Left ventricle myocardium inferior (tissue), 1 donor: ENCODE results near the gene PTPRN2. TPM values are rescaled to one million over a fixed set of nuclear protein-coding genes. Genes with fewer than 3 reads are reported as not detected.

ENCODE experiments used
- DNase-seq: peaks from one replicate; pipeline ENCODE4 v3.0.0-alpha.2; 2020
- H3K27ac ChIP-seq: fragments of 200-600 bp; replicated peaks from 2 replicates; pipeline ENCODE4 v1.8.0; 2021
- H3K27me3 ChIP-seq: fragments of 200-600 bp; 2 replicates; pipeline ENCODE4 v1.8.0; 2021; ENCODE audit warnings: low read depth
- H3K36me3 ChIP-seq: fragments of 200-600 bp; 2 replicates; pipeline ENCODE4 v1.8.0; 2021
- H3K4me1 ChIP-seq: fragments of 200-600 bp; 2 replicates; pipeline ENCODE4 v1.8.0; 2021
- H3K4me3 ChIP-seq: fragments of 200-600 bp; 2 replicates; pipeline ENCODE4 v1.8.0; 2021; ENCODE audit warnings: mild to moderate bottlenecking, moderate library complexity
- H3K9me3 ChIP-seq: fragments of 200-600 bp; replicated peaks from 2 replicates; pipeline ENCODE4 v1.8.0; 2021
- intact Hi-C: fragments of 100-400 bp; cut with micrococcal nuclease; formaldehyde crosslinking; loops from one replicate; pipeline ENCODE4 v1.11.0; 2022
- total RNA-seq: library from RNA; stranded (reverse); fragmentation: NEBNext Ultra II Directional; extraction: Animal tissue kit (Norgen Biotek cat#: 25700); gene quantifications from one replicate; pipeline ENCODE4 v1.2.1, GENCODE V29; 2021
- TF ChIP-seq, protein P1 (sequence below): fragments of 200-600 bp; IDR thresholded peaks from 2 replicates; pipeline ENCODE4 v1.8.0; 2021; ENCODE audit warnings: antibody characterized with exemption, mild to moderate bottlenecking, borderline replicate concordance
- donor health status: DM: no; HTN: yes; CAD: no; lungs with severe emphysema.

PTPRN2 gene
- total RNA-seq, 1 donor from 2014 or later: 1.3 TPM

DNA sequence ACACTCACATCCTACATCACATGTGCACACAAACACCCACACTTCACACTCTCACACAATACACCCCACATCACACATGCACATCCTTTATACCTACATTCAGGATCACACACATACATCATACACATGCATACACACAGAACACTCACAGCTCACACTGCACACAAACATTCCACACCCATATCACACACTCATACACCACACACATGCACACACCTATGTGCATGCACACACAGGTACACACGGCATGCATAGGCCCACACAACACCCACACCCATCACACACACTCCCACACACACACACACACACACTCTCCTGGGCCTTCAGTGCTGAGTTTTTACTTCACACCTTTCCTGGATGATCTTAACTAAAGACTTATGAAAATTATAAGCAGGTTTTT is 1030.4 kb downstream of the PTPRN2 start:
- Histone ChIP-seq H3K27me3 (peaks cover 8% of the 10 kb centered on the region), H3K27ac (no peak overlapping the region), H3K36me3 (peaks cover 3% of the 10 kb centered on the region), H3K9me3 (no peaks in the 10 kb centered on the region), H3K4me3 (no peak overlapping the region), H3K4me1 (no peaks in the 10 kb centered on the region)
- DNase-seq: no peak
- TF ChIP-seq, protein P1, sequence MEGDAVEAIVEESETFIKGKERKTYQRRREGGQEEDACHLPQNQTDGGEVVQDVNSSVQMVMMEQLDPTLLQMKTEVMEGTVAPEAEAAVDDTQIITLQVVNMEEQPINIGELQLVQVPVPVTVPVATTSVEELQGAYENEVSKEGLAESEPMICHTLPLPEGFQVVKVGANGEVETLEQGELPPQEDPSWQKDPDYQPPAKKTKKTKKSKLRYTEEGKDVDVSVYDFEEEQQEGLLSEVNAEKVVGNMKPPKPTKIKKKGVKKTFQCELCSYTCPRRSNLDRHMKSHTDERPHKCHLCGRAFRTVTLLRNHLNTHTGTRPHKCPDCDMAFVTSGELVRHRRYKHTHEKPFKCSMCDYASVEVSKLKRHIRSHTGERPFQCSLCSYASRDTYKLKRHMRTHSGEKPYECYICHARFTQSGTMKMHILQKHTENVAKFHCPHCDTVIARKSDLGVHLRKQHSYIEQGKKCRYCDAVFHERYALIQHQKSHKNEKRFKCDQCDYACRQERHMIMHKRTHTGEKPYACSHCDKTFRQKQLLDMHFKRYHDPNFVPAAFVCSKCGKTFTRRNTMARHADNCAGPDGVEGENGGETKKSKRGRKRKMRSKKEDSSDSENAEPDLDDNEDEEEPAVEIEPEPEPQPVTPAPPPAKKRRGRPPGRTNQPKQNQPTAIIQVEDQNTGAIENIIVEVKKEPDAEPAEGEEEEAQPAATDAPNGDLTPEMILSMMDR: no peak
- intact Hi-C loops: no loop called here

DNA sequence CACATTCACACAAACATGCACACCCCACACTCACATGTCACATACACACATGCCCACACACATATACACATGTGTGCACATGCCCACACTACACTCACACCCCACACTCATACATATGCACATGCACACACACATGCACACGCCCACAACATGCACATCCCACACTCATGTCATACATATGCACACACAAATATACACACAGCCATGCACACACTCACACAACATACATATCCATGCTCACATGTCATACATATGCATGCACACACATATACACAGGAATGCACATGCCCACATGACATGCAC is 1031.0 kb downstream of the PTPRN2 start:
- H3K27me3 ChIP-seq: peaks cover 8% of the 10 kb centered on the region
- H3K36me3 ChIP-seq: peaks cover 3% of the 10 kb centered on the region
- no peaks in the 10 kb centered on the region for H3K4me1 ChIP-seq
- no peaks in the 10 kb centered on the region for H3K9me3 ChIP-seq
- TF ChIP-seq, protein P1: no peak
- H3K27ac ChIP-seq: no peak overlapping the region
- intact Hi-C loops: no loop called here
- no peak for DNase-seq
- no peak overlapping the region for H3K4me3 ChIP-seq

DNA sequence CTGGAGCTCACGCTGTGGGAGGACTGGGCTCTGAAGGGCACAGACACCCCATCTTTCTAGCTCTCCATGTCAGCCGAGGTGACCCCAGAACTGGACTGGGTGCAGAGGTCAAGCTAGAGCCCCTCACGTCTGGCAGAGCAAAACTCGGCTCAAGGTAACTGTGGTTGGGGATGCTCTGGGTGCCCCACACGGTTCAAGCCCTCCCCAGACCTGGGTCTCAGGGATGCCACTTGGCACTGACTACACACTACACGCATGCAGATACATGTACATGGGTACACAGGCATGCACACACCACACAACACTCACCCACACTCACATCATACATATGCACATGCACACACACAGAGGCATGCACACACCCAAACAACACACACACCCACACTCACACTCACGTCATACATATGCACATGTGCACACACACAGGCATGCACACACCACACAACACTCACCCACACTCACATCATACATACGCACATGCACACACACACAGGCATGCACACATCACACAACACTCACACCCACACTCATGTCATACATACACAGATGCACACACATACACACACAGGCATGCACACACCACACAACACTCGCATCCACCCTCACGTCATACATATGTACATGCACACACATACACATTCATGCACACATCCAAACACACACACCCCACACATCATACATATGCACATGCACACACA is 1031.5 kb downstream of the PTPRN2 start:
- TF ChIP-seq, protein P1: no peak
- no peak for DNase-seq
- Histone ChIP-seq H3K36me3 (peaks cover 3% of the 10 kb centered on the region), H3K27me3 (peaks cover 9% of the 10 kb centered on the region), H3K9me3 (no peaks in the 10 kb centered on the region), H3K27ac (no peak overlapping the region), H3K4me1 (no peaks in the 10 kb centered on the region), H3K4me3 (no peak overlapping the region)
- intact Hi-C loops: no loop called here

DNA sequence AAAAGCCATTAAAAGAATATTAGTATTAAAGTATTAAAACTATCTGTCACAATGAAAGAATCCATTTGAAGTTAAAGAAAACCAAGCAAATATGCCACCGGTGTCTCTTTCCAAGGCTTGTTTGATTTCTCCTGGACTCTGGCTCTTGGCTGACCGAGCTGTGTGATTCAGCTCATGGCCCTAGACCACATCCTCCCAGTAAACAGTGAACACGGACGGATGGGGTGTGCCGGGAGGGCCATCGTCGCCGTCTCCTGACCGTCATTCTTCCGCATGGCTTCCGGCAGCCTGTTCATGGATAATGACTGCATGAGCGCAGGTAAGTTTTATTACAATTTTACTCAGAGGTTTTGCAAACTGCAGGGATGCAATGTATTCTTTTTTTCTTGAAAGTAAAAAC is 1032.3 kb downstream of the PTPRN2 start:
- TF ChIP-seq, protein P1: no peak
- Histone ChIP-seq H3K4me3 (no peak overlapping the region), H3K4me1 (no peaks in the 10 kb centered on the region), H3K27ac (no peak overlapping the region), H3K36me3 (peaks cover 3% of the 10 kb centered on the region), H3K27me3 (peaks cover 12% of the 10 kb centered on the region), H3K9me3 (no peaks in the 10 kb centered on the region)
- intact Hi-C loops: no loop called here
- DNase-seq: no peak

DNA sequence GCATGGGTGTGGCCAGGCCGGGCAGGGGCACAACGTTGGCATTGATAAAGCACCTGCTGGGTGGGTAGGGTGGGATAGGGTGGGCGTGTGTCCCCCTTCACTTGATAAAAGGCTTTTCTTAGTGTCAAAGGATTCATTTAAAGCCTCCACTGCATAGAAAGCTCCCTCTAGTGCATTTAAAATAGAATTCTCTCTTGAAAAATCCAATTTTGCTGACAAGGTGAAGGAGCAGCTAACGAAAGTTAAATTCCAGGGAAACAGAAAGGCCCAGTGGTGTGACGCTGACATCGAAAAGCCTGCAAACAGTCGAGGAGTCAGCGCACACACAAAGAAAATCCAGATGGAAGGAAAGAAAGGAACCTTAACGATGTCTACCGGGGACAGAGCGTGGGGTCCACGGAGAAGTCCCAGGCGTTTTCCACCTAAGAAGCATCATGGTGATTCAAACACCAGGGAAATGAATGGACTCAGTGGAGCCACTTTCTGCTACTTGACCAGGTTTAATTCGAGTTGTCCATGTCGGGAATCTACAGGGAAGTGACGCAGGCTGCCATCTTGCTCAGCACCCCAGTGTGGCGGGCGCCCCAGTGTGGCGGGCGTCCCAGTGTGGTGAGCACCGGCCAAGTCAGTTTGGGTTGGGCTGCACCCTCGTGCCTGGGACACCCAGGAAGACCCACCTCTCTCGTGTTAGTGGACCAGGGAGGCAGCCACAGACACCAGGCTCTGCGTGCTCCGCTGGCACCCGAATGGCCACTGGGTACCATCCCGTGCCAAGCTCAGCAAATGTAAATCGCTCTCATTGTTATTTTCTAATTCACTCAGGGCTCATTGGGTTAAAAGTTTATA is 1033.0 kb downstream of the PTPRN2 start:
- H3K9me3 ChIP-seq: no peaks in the 10 kb centered on the region
- DNase-seq: no peak
- H3K27me3 ChIP-seq: peaks cover 15% of the 10 kb centered on the region
- TF ChIP-seq, protein P1: no peak
- no peak overlapping the region for H3K27ac ChIP-seq
- intact Hi-C loops: no loop called here
- no peaks in the 10 kb centered on the region for H3K4me1 ChIP-seq
- peaks cover 3% of the 10 kb centered on the region for H3K36me3 ChIP-seq
- no peak overlapping the region for H3K4me3 ChIP-seq
